GM19467 (cell line): Measurements from ENCODE around the gene REC114.
"Not testable (repeated sequence)": the region's sequence is repeated elsewhere in the genome, so short reads cannot be mapped to it uniquely, and the experiment has no call there.

Experiments used
- ATAC-seq: cut with Tn5 transposase; IDR thresholded peaks from one replicate; pipeline ENCODE4 v1.9.1; 2021; ENCODE audit warnings: mild to moderate bottlenecking, moderate library complexity; ENCODE audit not compliant: unreplicated experiment

REC114 gene

GRCh38 chr15:73442968-73443367, at the start of gene REC114:
Gene REC114 (plus strand): TSS chr15:73443164. CDS start chr15:73443186, 22 bp downstream.
- no peak for ATAC-seq

- ATAC-seq = no peak
Observed at GRCh38 chr15:73393336-73393735, 49.6 kb upstream of the REC114 start.

- no peak for ATAC-seq
Observed at GRCh38 chr15:73394782-73395181, 48.2 kb upstream of the REC114 start.

GRCh38 chr15:73395671-73396070, 47.3 kb upstream of the REC114 start:
- no peak for ATAC-seq

GRCh38 chr15:73397461-73397860, 45.5 kb upstream of the REC114 start:
- ATAC-seq = no peak

GRCh38 chr15:73398861-73399260, 44.1 kb upstream of the REC114 start:
- ATAC-seq = no peak

GRCh38 chr15:73400222-73400621, 42.7 kb upstream of the REC114 start:
- not testable (repeated sequence) for ATAC-seq

GRCh38 chr15:73403171-73403570, 39.8 kb upstream of the REC114 start:
- no peak for ATAC-seq

GRCh38 chr15:73414876-73415275, 28.1 kb upstream of the REC114 start:
- no peak for ATAC-seq

- ATAC-seq = no peak
Observed at GRCh38 chr15:73424506-73424905, 18.5 kb upstream of the REC114 start.

GRCh38 chr15:73425510-73425909, 17.5 kb upstream of the REC114 start:
- ATAC-seq = no peak

GRCh38 chr15:73426323-73426994, 16.5 kb upstream of the REC114 start:
- ATAC-seq = no peak

- not testable (repeated sequence) for ATAC-seq
Observed at GRCh38 chr15:73431329-73431728, 11.6 kb upstream of the REC114 start.

- no peak for ATAC-seq
Observed at GRCh38 chr15:73433873-73434272, 9.1 kb upstream of the REC114 start.

- ATAC-seq = no peak
Observed at GRCh38 chr15:73436613-73437012, 6.4 kb upstream of the REC114 start.

- no peak for ATAC-seq
Observed at GRCh38 chr15:73437543-73438109, 5.3 kb upstream of the REC114 start.

GRCh38 chr15:73438651-73439050, 4.3 kb upstream of the REC114 start:
- no peak for ATAC-seq

- no peak for ATAC-seq
Observed at GRCh38 chr15:73440571-73440970, 2.4 kb upstream of the REC114 start.

- ATAC-seq = no peak
Observed at GRCh38 chr15:73442421-73442820, 543 bp upstream of the REC114 start.

- ATAC-seq = not testable (repeated sequence)
Observed at GRCh38 chr15:73447471-73447870, 4.5 kb downstream of the REC114 start.

GRCh38 chr15:73448158-73448758, 5.3 kb downstream of the REC114 start:
- ATAC-seq = not testable (repeated sequence)

- ATAC-seq = not testable (repeated sequence)
Observed at GRCh38 chr15:73449980-73450379, 7.0 kb downstream of the REC114 start.
